Measurements from ENCODE around the gene MRM3.
"Not testable (repeated sequence)": the region's sequence is repeated elsewhere in the genome, so short reads cannot be mapped to it uniquely, and the experiment has no call there.

MRM3 gene

DNA sequence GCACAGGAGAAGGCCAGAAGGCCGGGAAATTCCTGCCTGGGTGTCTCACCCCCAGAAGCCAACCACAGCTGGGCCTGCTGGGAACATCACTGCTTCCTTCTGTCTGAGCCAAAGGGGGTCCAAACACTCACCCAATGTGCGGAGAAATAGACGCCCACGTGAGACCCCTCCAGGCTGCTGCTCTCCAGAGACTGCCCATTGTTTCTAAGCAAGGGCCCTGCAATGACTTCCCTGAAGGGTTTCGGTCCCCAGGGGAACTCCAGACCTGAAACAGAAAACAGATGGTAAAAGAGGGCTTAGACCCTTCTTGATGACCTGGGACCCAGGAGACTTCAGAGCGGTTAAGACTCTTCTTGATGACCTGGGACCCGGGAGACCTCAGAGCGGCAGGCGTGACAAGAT is 41.3 kb downstream of the MRM3 start:
- Histone ChIP-seq H3K4me3 (ENCODE audit: low read length in 2 of 2) (no peak overlapping the region), H3K27me3 (ENCODE audit: control insufficient read depth in 2 of 2, insufficient read depth in 2 of 2, low read length in 2 of 2) (no peaks in the 10 kb centered on the region), H3K9me3 (ENCODE audit: control insufficient read depth in 2 of 2, low read length in 2 of 2) (no peaks in the 10 kb centered on the region), H3K36me3 (ENCODE audit: control insufficient read depth in 2 of 2, insufficient read depth in 2 of 2, low read length in 2 of 2) (no peaks in the 10 kb centered on the region), H3K4me1 (ENCODE audit: control insufficient read depth in 2 of 2, insufficient read depth in 2 of 2, low read length in 2 of 2) (no peaks in the 10 kb centered on the region), H3K9ac (ENCODE audit: low read depth in 1 of 2, low read length in 2 of 2) (no peak overlapping the region), H3K27ac (ENCODE audit: low read depth in 2 of 2, low read length in 2 of 2) (no peak overlapping the region)

DNA sequence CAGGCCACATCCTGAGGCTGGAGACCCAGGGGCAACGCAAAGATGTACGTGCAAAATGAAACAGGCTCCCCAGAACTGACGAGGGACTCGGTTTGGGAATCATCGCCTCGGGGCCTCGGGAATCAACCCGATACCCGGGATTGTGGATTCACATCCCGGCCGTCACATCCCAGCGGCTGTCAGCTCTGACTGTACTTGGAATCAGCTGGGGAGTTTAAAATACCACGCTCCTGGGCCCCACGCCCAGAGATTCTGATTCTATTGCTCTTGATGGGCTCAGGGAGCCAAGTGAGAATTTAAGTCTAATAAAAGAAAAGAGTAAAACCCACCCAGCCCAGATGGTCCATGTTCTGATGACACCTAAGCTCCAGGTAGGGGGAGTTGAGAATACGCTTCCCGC is 42.2 kb downstream of the MRM3 start:
- Histone ChIP-seq H3K4me3 (ENCODE audit: low read length in 2 of 2) (no peak overlapping the region), H3K4me1 (ENCODE audit: control insufficient read depth in 2 of 2, insufficient read depth in 2 of 2, low read length in 2 of 2) (no peaks in the 10 kb centered on the region), H3K36me3 (ENCODE audit: control insufficient read depth in 2 of 2, insufficient read depth in 2 of 2, low read length in 2 of 2) (no peaks in the 10 kb centered on the region), H3K27me3 (ENCODE audit: control insufficient read depth in 2 of 2, insufficient read depth in 2 of 2, low read length in 2 of 2) (no peaks in the 10 kb centered on the region), H3K27ac (ENCODE audit: low read depth in 2 of 2, low read length in 2 of 2) (no peak overlapping the region), H3K9me3 (ENCODE audit: control insufficient read depth in 2 of 2, low read length in 2 of 2) (no peaks in the 10 kb centered on the region), H3K9ac (ENCODE audit: low read depth in 1 of 2, low read length in 2 of 2) (no peak overlapping the region)

DNA sequence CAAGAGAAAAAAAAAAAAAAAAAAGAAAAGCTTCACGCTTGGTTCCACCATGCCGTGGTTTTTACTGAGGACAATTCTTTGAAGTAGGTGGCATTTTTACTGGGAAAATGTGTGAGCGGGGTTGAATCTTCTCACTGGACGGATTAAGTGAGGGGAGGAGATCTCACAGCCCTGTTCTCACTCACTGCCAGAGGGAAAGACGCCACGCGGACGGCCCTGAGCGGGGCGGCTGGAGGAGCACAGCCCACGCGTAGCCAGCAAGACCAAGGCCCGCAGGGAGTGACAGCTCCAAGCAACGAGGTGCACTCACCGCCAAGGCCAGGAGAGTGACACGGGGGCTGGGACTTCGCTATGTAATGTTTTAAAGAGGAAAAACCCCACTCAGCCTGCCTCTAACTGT is 43.1 kb downstream of the MRM3 start:
- Histone ChIP-seq H3K9ac (ENCODE audit: low read depth in 1 of 2, low read length in 2 of 2) (no peak overlapping the region), H3K9me3 (ENCODE audit: control insufficient read depth in 2 of 2, low read length in 2 of 2) (no peaks in the 10 kb centered on the region), H3K36me3 (ENCODE audit: control insufficient read depth in 2 of 2, insufficient read depth in 2 of 2, low read length in 2 of 2) (no peaks in the 10 kb centered on the region), H3K4me3 (ENCODE audit: low read length in 2 of 2) (no peak overlapping the region), H3K4me1 (ENCODE audit: control insufficient read depth in 2 of 2, insufficient read depth in 2 of 2, low read length in 2 of 2) (no peaks in the 10 kb centered on the region), H3K27ac (ENCODE audit: low read depth in 2 of 2, low read length in 2 of 2) (no peak overlapping the region), H3K27me3 (ENCODE audit: control insufficient read depth in 2 of 2, insufficient read depth in 2 of 2, low read length in 2 of 2) (no peaks in the 10 kb centered on the region)

DNA sequence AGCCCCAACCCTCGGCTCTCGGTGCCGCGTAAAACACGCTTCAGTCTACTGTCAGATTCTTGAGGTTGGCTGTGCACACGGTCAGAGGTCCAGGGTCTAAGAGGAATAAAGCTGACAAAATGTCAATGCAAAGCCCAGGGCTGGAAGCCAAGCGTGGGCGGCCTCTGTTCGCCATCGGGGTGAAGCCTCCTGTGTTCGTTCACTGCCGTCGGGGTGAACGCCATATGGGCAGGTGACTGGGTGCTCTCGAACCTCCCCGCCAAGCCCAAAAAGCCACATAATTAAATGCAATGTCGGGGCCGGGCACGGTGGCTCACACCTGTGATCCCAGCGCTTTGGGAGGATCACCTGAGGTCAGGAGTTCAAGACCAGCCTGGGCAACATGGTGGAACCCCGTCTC is 44.6 kb downstream of the MRM3 start:
- Histone ChIP-seq H3K27ac (ENCODE audit: low read depth in 2 of 2, low read length in 2 of 2) (no peak overlapping the region), H3K9ac (ENCODE audit: low read depth in 1 of 2, low read length in 2 of 2) (no peak overlapping the region), H3K9me3 (ENCODE audit: control insufficient read depth in 2 of 2, low read length in 2 of 2) (no peaks in the 10 kb centered on the region), H3K36me3 (ENCODE audit: control insufficient read depth in 2 of 2, insufficient read depth in 2 of 2, low read length in 2 of 2) (no peaks in the 10 kb centered on the region), H3K4me1 (ENCODE audit: control insufficient read depth in 2 of 2, insufficient read depth in 2 of 2, low read length in 2 of 2) (no peaks in the 10 kb centered on the region), H3K27me3 (ENCODE audit: control insufficient read depth in 2 of 2, insufficient read depth in 2 of 2, low read length in 2 of 2) (no peaks in the 10 kb centered on the region), H3K4me3 (ENCODE audit: low read length in 2 of 2) (no peak overlapping the region)

DNA sequence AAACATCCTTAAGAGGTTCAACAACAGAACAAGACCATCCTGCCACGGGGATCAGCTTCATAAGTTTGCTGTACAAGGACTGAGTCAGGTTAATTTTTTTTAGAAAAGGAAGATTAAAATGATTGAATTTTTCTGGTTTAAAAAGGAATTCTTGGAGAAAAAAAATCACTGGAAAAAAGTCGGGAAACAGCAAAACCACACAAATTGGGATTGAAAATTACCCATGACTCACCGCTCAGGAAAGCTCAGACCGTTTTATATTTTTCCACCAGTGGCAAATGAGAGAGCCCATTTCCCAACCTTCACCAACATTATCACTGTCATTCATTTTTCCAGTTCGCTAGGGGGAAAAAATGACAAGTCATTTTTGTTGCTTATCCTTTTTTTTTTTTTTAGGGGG is 46.6 kb downstream of the MRM3 start:
- no peaks in the 10 kb centered on the region for H3K9me3 ChIP-seq (ENCODE audit: control insufficient read depth in 2 of 2, low read length in 2 of 2)
- H3K4me1 ChIP-seq (ENCODE audit: control insufficient read depth in 2 of 2, insufficient read depth in 2 of 2, low read length in 2 of 2) = no peaks in the 10 kb centered on the region
- H3K27me3 ChIP-seq (ENCODE audit: control insufficient read depth in 2 of 2, insufficient read depth in 2 of 2, low read length in 2 of 2) = no peaks in the 10 kb centered on the region
- no peak overlapping the region for H3K27ac ChIP-seq (ENCODE audit: low read depth in 2 of 2, low read length in 2 of 2)
- no peak overlapping the region for H3K4me3 ChIP-seq (ENCODE audit: low read length in 2 of 2)
- H3K36me3 ChIP-seq (ENCODE audit: control insufficient read depth in 2 of 2, insufficient read depth in 2 of 2, low read length in 2 of 2) = no peaks in the 10 kb centered on the region
- no peak overlapping the region for H3K9ac ChIP-seq (ENCODE audit: low read depth in 1 of 2, low read length in 2 of 2)

DNA sequence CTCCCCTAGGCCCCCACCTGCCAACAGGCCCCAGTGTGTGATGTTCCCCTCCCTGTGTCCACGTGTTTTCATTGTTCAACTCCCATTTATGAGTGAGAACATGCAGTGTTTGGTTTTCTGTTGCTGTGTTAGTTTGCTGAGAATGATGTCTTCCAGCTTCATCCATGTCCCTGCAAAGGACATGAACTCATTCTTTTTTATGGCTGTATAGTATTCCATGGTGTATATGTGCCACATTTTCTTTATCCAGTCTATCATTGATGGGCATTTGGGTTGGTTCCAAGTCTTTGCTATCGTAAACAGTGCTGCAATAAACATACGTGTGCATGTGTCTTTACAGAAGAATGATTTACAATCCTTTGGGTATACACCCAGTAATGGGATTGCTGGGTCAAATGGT is 47.5 kb downstream of the MRM3 start:
- H3K27ac ChIP-seq (ENCODE audit: low read depth in 2 of 2, low read length in 2 of 2); H3K36me3 ChIP-seq (ENCODE audit: control insufficient read depth in 2 of 2, insufficient read depth in 2 of 2, low read length in 2 of 2); H3K27me3 ChIP-seq (ENCODE audit: control insufficient read depth in 2 of 2, insufficient read depth in 2 of 2, low read length in 2 of 2): not testable (repeated sequence)

DNA sequence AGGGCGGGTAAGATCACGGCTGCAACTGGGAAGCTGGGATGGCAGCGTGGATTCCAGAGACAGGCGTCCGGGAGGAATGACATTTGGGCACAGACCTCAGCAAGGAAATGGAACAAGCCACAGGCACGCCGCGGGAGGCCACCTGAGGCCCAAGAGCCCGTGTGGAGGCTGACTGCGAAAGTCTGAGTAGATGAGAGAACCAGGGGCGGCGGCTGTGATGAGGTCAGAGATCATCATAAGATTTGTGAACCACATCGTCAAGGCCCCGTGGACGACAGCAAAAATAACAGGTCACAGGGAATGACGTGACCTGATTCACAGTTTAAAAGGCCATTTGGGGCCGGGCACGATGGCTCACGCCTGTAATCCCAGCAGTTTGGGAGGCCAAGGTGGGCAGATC is 48.2 kb downstream of the MRM3 start:
- Histone ChIP-seq H3K27ac (ENCODE audit: low read depth in 2 of 2, low read length in 2 of 2) (peak overlapping the region in 1 of 2 donors; percentile 32), H3K27me3 (ENCODE audit: control insufficient read depth in 2 of 2, insufficient read depth in 2 of 2, low read length in 2 of 2) (no peaks in the 10 kb centered on the region), H3K4me1 (ENCODE audit: control insufficient read depth in 2 of 2, insufficient read depth in 2 of 2, low read length in 2 of 2) (no peaks in the 10 kb centered on the region), H3K4me3 (ENCODE audit: low read length in 2 of 2) (no peak overlapping the region), H3K9me3 (ENCODE audit: control insufficient read depth in 2 of 2, low read length in 2 of 2) (no peaks in the 10 kb centered on the region), H3K9ac (ENCODE audit: low read depth in 1 of 2, low read length in 2 of 2) (no peak overlapping the region), H3K36me3 (ENCODE audit: control insufficient read depth in 2 of 2, insufficient read depth in 2 of 2, low read length in 2 of 2) (no peaks in the 10 kb centered on the region)

More for the DNA sequence above, 47.5 kb downstream of the MRM3 start:
- H3K4me1 ChIP-seq (ENCODE audit: control insufficient read depth in 2 of 2, insufficient read depth in 2 of 2, low read length in 2 of 2); H3K9ac ChIP-seq (ENCODE audit: low read depth in 1 of 2, low read length in 2 of 2); H3K4me3 ChIP-seq (ENCODE audit: low read length in 2 of 2); H3K9me3 ChIP-seq (ENCODE audit: control insufficient read depth in 2 of 2, low read length in 2 of 2): not testable (repeated sequence)

DNA sequence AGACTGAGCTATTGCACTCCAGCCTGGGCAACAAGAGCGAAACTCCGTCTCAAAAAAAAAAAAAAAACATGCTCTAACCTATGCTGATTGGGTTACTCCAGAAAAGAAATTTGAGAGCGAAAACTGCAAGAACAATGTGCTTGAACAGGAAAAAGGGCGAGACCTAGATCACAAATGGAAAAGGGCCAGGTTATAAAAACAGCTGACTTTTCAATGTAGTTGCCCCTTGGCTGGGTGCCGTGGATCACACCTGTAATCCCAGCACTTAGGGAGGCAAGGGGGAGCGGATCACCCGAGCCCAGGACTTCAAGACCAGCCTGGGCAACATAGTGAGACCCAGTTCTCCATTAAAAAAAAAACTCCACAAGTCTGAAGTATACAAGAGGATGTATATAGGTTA is 48.8 kb downstream of the MRM3 start:
- Histone ChIP-seq H3K36me3 (ENCODE audit: control insufficient read depth in 2 of 2, insufficient read depth in 2 of 2, low read length in 2 of 2) (no peaks in the 10 kb centered on the region), H3K4me1 (ENCODE audit: control insufficient read depth in 2 of 2, insufficient read depth in 2 of 2, low read length in 2 of 2) (no peaks in the 10 kb centered on the region), H3K9ac (ENCODE audit: low read depth in 1 of 2, low read length in 2 of 2) (no peak overlapping the region), H3K27me3 (ENCODE audit: control insufficient read depth in 2 of 2, insufficient read depth in 2 of 2, low read length in 2 of 2) (no peaks in the 10 kb centered on the region), H3K9me3 (ENCODE audit: control insufficient read depth in 2 of 2, low read length in 2 of 2) (no peaks in the 10 kb centered on the region), H3K4me3 (ENCODE audit: low read length in 2 of 2) (no peak overlapping the region), H3K27ac (ENCODE audit: low read depth in 2 of 2, low read length in 2 of 2) (no peak overlapping the region)

DNA sequence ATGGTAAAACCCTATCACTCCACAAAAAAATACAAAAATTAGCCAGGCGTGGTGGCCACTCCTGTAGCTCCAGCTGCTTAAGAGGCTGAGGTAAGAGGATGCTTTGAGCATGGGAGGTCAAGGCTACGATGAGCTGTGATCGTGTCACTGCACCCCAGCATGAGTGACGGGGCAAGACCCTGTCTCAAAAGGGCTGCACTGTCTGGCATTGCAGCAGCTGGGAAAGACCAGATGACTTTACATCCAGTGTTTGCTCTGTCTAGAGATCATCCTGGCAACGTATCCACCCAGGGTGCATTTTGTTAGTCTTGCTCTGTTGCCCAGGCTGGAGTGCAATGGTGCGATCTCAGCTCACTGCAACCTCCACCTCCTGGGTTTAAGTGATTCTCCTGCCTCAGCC is 52.0 kb downstream of the MRM3 start:
- Histone ChIP-seq H3K27ac (ENCODE audit: low read depth in 2 of 2, low read length in 2 of 2) (peak overlapping the region in 1 of 2 donors; percentile 52), H3K36me3 (ENCODE audit: control insufficient read depth in 2 of 2, insufficient read depth in 2 of 2, low read length in 2 of 2) (no peaks in the 10 kb centered on the region), H3K4me3 (ENCODE audit: low read length in 2 of 2) (no peak overlapping the region), H3K4me1 (ENCODE audit: control insufficient read depth in 2 of 2, insufficient read depth in 2 of 2, low read length in 2 of 2) (no peaks in the 10 kb centered on the region), H3K9me3 (ENCODE audit: control insufficient read depth in 2 of 2, low read length in 2 of 2) (no peaks in the 10 kb centered on the region), H3K9ac (ENCODE audit: low read depth in 1 of 2, low read length in 2 of 2) (no peak overlapping the region), H3K27me3 (ENCODE audit: control insufficient read depth in 2 of 2, insufficient read depth in 2 of 2, low read length in 2 of 2) (no peaks in the 10 kb centered on the region)

DNA sequence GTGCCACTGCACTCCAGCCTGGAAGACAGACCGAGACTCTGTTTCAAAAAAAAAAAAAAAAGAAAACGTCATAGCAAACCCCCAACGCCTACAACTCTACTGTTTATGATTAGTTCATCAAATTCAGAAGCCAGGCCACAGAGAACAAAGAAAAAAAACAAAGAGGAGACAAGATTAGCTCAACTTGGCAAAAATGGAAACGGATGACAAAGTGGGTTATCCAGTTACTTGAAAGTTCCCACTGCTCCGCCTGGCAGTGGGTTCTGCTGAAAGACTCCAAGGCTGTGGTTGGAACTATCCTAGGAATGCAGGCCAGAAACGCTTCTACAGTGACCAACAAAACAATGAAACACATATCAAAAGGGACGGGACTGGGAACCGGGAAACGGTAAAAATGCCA is 53.1 kb downstream of the MRM3 start:
- H3K4me1 ChIP-seq (ENCODE audit: control insufficient read depth in 2 of 2, insufficient read depth in 2 of 2, low read length in 2 of 2) = no peaks in the 10 kb centered on the region
- H3K9ac ChIP-seq (ENCODE audit: low read depth in 1 of 2, low read length in 2 of 2) = no peak overlapping the region
- no peaks in the 10 kb centered on the region for H3K36me3 ChIP-seq (ENCODE audit: control insufficient read depth in 2 of 2, insufficient read depth in 2 of 2, low read length in 2 of 2)
- H3K27ac ChIP-seq (ENCODE audit: low read depth in 2 of 2, low read length in 2 of 2) = no peak overlapping the region
- H3K9me3 ChIP-seq (ENCODE audit: control insufficient read depth in 2 of 2, low read length in 2 of 2) = no peaks in the 10 kb centered on the region
- no peak overlapping the region for H3K4me3 ChIP-seq (ENCODE audit: low read length in 2 of 2)
- no peaks in the 10 kb centered on the region for H3K27me3 ChIP-seq (ENCODE audit: control insufficient read depth in 2 of 2, insufficient read depth in 2 of 2, low read length in 2 of 2)

DNA sequence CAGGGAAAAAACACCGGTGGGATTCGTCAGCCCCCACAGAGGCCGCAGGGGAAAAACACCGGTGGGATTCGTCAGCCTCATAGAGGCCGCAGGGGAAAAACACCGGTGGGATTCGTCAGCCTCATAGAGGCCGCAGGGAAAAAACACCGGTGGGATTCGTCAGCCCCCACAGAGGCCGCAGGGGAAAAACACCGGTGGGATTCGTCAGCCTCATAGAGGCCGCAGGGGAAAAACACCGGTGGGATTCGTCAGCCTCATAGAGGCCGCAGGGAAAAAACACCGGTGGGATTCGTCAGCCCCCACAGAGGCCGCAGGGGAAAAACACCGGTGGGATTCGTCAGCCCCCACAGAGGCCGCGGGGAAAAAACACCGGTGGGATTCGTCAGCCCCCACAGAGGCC is 53.6 kb downstream of the MRM3 start:
- H3K27ac ChIP-seq (ENCODE audit: low read depth in 2 of 2, low read length in 2 of 2) = peak overlapping the region in 1 of 2 donors; percentile 32
- not testable (repeated sequence) for H3K4me1 ChIP-seq (ENCODE audit: control insufficient read depth in 2 of 2, insufficient read depth in 2 of 2, low read length in 2 of 2); H3K36me3 ChIP-seq (ENCODE audit: control insufficient read depth in 2 of 2, insufficient read depth in 2 of 2, low read length in 2 of 2); H3K27me3 ChIP-seq (ENCODE audit: control insufficient read depth in 2 of 2, insufficient read depth in 2 of 2, low read length in 2 of 2); H3K9me3 ChIP-seq (ENCODE audit: control insufficient read depth in 2 of 2, low read length in 2 of 2); H3K4me3 ChIP-seq (ENCODE audit: low read length in 2 of 2); H3K9ac ChIP-seq (ENCODE audit: low read depth in 1 of 2, low read length in 2 of 2)
